ENCODE measurements around the gene MANEA.

Gene MANEA

DNA sequence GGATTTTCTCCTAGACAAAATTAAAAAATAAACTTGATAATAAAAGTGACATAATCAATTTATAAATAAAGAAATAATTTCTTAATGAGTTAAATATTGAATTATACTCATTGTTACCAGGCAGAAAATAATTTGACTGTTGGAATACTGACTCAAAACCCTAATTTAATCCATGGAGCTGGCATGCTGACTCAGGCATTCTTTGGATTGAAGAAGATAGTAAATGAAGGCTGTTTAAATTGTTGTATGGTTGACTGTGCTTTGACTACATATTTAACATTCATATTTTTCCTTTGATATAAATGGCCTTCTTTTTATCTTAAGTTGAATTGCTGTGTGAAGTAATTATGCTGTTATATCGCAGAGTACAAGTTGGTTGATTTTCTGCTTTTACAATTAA lies 11.7 kb downstream of the MANEA start:
- DNase-seq = no peak

GRCh38 chr6:95589826-95590570 lies 12.7 kb downstream of the MANEA start:
- DNase-seq = no peak

- DNase-seq = no peak
Observed at GRCh38 chr6:95593025-95593424, 15.7 kb downstream of the MANEA start.

GRCh38 chr6:95596021-95596420 lies 18.7 kb downstream of the MANEA start:
- no peak for DNase-seq

DNA sequence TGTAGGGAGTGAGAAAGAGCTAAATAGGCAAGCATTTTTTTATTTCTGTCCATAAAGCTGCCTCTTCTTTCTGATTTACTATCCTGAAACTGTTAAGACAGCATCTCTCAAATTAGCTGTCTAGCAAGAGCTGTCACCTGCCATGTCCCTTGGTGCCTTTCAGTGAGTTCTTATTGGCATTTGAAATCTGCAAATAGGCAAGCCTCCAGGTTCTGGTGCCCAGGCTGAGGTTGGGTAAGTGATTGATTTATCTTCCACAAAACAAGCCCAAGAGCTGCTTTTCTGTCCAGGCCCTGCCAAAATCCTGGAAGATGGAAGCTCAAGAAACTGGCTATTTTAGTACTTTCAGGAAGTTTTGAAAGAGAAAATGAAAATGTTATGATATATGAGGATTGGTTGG lies 22.4 kb downstream of the MANEA start:
- DNase-seq = no peak

GRCh38 chr6:95601133-95601532 lies 23.8 kb downstream of the MANEA start:
- DNase-seq = no peak

GRCh38 chr6:95614094-95614493 lies 36.8 kb downstream of the MANEA start:
- no peak for DNase-seq

DNA sequence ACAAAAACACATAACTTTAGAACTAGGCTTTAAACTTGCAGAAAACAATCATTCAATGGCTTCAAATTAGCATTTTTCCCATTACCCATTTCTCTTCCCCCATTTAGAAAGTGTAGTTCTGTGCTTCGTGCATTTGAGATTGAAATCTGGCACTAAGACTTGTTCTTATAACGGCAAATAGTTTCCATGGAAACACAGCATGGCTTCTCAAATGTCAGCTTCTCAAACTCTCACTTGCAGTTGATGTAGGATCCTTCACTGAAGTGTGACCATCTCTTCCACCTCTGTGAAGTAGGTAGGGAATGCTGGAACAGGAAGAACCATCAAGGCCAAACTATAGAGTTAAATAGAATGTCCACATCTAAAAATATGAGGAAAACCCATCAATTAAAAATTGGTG lies 52.2 kb downstream of the MANEA start:
- no peak for DNase-seq

- DNase-seq = no peak
Observed at GRCh38 chr6:95636552-95637431, 59.5 kb downstream of the MANEA start.

DNA sequence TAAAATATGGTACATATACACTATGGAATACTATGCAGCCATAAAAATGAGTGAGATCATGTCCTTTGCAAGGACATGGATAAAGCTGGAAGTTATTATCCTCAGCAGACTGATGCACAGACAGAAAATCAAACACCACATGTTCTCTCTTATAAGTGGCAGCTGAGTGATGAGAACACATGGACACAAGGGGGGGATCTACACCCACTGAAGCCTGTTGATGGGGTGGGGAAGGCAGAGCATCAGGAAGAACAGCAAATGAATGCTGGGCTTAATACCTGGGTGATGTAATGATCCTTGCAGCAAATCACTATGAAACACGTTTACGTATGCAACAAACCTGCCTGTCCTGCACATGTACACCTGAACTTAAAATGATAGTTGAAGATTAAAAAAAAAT lies 71.3 kb downstream of the MANEA start:
- DNase-seq = peak; percentile 31

- DNase-seq = no peak
Observed at GRCh38 chr6:95649451-95649850, 72.1 kb downstream of the MANEA start.

DNA sequence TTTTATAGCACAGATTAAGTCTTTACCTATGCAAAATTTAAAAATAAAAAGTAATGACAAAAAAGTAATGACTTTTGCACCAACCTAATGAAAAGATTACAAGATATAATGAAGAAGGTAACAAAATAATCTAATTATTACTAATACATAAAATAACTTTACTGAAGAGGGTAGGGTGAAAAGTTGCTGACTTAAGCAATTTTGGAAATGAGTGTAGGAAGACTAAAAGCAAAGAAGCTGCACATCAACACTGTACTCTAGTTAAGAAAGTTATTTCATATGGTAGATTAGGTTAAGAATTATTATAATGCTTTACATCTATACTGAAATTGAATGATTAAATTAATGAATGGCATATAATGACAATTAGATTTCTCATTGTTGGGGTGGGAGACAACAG lies 76.8 kb downstream of the MANEA start:
- no peak for DNase-seq

- peak; percentile 95 for DNase-seq
Observed at GRCh38 chr6:95658886-95659285, 81.6 kb downstream of the MANEA start.

Measured in NCI-H2171 (cell line).